ENCODE results near the gene TOR4A.

The TOR4A gene

DNA sequence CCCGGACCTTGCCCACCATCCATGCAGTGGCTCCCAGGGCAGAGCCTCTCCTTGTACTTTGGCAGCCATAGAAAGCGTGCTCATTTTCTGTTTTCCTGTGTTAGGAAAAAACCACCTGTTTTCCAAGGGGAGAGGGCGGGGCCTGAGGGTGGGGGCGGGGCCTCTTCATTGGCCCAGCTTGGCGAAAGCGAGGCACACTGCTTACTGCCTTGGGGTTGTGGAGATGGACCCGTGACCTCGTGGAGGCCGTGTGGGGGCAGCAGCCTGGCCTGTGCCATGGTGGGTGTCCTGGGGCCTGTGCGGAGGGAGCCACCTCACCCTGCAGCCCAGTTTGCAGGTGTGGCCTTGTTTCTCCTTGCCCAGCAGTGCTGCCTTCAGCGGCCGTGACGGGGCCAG lies 4.4 kb upstream of the TOR4A start:
- no peak for DNase-seq (ENCODE audit: low read depth)

DNA sequence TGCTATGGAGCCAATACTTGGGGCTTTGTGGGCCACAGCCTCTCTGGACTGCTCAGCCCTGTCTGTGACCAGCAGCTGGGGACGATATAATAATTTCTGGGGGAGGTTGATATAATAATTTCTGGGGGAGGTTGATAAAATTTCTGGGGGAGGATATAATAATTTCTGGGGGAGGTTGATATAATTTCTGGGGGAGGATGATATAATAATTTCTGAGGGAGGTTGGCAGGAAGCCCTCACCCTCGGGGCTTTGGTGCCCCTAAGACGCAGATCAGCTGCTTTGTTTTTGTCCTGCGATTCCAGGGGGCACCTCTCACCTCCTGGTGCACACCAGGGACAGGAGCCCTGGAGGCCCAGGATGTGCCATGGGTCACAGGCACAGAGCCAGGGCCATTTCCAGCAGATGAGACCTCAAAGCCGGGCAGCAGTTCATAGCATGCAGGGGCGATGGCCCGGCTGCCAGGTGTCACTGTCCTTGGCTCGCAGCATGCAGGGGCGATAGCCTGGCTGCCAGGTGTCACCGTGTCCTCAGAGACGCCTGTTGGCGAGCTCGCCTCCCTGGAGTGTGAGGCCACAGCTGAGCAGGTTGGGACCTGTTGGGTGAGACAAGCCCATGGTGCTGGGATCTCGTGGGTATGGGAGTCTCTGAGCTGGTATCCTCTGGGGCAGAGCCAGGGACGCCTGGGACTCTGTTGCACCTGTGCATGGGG lies 3.8 kb upstream of the TOR4A start:
- no peak for DNase-seq (ENCODE audit: low read depth)

- DNase-seq (ENCODE audit: low read depth): no peak
Observed at GRCh38 chr9:137275203-137275587, 2.3 kb upstream of the TOR4A start.

DNA sequence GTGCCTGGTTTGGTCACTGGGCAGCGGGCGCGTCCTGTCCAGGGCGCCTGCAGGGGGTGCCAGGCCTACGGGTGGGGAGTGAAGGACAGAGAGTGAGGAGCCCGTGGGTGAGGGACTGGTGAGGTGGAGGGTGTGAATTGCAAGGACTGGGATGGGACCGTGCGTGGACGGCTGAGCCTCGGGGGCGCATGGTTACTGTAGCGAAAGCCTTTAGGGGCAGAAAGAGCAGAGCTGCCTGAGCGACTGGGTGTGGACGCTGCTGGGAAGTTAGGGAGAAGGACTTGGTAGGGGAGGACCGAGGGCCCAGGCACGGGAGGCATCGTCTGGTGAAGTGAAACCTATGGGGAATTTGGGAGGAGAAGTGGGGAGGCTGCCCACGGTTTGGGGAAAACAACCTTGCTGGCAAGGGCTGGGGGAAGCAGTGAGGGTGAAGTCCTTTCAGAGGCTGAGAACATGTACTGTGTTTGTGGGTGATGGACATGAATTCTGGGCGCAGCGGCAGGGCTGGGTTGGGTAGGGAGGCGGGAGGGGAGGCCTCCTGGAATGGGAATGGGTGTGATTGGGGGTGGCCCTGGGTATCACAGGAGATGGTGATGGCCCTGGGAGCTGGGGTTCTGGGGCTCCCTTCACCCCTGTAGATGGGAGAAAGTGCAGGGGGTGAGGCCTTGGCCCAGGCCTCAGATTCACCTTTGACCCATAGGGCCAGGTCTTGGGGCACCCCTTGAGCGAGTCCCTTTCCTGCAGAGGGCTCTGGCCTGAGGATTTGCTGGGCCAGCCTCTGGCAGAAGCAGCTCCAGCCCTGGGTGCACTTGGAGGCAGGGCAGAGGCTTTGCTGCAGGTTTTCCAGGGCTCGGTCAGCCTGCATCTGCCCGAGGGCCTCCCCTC lies 1.7 kb upstream of the TOR4A start:
- no peak for DNase-seq (ENCODE audit: low read depth)

DNA sequence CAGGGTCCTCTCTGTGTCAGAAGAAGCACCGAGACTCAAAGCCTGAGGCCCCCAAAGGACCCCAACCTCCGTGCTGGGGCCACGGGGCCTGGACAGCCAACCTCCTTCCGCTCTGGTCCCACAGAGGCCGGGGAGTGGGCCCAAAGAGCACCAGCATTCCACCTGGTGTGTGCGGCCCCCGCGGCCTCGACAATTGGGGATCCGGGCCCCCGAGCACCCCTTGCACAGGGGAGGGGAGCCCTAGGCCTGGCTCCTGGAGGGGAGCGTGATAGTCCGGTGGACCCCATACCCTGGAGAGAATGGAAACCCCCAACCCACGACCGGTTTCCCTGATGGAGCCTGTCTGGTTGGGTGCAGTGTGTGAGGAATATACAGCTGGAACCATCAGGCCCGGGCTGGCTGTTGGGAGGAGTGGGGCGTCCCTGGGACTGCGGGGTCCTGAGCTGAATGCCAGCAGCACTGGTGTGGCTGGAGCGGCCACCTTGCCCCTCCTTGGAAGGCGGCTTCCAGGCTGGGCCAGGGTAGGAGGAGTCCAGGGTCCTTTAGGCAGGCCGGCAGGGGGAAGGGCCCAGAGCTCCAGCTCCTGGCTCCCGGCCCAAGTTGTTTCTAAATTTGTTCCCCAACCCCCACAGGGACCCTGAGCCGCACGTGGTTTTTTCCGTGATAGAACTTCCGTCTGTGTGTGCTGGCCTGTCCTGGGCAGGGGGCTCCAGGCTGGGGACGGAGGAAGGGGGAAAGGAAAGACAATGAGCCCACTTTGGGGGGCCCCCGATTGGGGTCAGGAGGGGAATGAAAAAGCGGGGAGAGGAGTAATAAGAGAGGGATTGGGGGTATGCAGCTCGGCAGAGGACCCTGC lies 825 bp upstream of the TOR4A start:
- DNase-seq (ENCODE audit: low read depth): no peak

DNA sequence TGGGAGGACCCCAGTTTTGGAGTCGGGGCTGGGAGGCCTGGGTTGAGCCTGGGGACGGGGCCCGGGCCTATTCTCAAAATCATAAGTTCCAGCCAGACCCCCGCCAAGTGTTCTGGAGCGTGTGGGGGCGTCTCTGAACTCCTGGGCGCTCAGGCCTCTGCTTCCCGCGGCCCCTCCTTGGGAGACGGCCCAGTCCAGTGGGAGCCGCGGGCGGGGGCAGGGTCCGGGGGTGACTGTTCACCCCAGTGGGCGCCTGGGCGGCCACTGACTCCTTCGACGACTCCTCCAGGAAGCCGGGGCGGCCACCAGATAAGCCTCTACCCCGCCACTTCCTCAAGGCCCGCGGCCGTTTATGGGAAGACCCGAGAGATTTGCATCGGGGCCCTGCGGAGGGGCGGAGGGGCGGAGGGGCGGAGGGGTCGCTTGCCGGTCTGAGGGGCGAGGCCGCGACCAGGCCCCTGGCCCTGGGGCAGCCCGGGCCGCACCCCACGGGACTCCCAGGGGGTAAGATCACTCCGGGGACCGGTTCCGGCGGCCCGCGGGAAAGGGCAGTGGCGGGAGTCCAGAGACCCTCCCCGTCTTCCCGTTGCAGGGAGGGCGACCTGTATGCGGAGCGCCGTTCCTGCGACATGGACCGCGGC lies 655 bp downstream of the TOR4A start:
- no peak for DNase-seq (ENCODE audit: low read depth)

DNA sequence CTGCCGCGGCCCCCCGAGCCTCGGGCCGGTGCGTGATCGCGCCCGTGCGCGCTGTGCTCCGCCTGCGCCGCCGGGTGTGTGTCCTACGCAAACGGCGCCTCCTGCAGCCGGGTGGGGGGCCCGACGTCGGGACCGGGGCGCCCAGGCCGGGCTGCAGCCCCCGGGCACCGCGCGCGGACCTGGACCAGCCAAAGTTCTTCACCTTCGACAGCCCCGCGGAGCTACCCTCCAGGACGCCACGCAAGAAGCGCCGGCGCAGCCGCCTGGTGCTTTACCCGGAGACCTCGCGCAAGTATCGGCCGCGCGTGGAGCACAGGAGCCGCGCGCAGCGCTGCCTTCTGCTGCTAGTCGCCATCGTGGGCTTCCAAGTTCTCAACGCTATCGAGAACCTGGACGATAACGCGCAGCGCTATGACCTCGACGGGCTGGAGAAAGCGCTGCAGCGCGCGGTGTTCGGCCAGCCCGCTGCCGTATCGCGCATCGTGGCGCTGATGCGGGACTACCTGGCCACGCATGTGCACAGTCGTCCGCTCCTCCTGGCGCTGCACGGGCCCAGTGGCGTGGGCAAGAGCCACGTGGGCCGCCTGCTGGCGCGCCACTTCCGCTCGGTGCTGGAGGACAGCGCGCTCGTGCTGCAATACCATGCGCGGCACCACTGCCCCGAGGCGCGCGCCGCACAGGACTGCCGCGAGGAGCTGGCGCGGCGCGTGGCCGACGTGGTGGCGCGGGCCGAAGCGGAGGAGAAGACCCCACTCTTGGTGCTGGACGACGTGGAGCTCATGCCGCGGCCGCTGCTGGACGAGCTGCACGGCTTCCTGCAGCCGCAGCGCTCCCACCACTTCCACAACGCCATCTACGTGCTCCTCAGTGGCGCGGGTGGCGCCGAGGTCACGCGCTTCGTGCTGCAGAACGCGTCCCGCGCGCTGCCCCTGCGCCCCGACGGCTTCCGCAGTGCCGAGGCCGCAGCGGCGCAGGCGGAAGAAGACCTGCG lies 1.5 kb downstream of the TOR4A start:
- DNase-seq (ENCODE audit: low read depth): no peak

GRCh38 chr9:137279741-137280473 lies 2.4 kb downstream of the TOR4A start:
- no peak for DNase-seq (ENCODE audit: low read depth)

GRCh38 chr9:137280474-137281344 lies 3.2 kb downstream of the TOR4A start:
- no peak for DNase-seq (ENCODE audit: low read depth)

DNA sequence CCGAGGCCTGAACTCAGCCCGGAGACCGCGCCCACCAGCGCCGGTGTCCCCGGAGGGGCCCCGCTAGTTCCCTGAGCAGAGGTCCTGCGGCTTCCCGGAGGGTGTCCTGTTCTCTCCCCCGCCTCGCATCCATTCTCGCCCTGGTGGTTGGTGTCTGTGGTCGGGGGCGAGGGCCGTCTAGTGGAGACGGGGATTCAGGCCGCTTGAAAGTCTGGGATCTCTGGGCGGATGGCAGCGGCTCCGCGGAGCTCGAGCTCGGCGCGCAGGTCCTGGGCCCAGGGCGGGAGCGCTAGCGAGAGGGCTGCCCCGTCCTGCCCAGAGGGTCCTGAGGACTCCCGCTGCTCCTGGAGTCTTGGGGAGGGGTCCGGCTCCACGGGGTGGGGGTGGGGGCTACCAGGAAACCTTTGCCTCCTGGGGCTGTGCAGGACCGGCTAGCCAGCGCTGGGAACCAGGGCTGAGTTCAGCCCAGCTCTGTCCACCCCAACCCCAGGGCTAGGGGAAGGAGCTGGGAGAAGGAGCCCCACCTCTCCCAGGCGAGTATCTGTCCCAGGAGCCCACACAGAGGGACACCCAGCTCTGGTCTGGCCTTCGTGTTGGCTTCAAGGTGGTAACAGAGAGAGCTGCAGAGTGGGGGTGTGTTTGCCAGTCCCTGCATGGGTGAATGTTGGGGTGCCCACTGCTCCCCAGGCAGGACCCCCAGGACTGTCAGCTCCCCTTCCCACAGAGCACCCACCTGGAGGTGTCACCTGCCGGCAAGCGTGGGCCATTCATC lies 4.0 kb downstream of the TOR4A start:
- DNase-seq (ENCODE audit: low read depth): no peak

DNA sequence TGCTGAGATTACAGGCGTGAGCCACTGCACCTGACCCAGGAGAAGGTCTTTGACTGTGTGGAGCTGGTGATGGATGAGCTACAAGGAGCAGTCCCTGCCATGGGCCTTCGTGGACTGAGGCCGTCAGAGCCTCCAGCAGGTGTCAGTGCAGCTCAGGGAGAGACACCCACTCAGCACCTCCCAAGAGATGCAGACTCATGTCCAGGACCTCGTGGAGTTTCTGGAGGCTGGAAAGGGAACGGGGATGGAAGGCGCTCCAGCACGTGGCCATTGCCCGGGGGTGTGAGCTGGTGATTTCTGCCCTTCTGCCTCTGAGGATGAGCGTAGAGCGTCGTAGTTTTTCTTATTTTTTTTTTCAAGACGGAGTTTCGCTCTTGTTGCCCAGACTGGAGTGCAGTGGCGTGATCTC lies 9.5 kb downstream of the TOR4A start:
- DNase-seq (ENCODE audit: low read depth): no peak

- no peak for DNase-seq (ENCODE audit: low read depth)
Observed at GRCh38 chr9:137293094-137293481, 15.6 kb downstream of the TOR4A start.

DNA sequence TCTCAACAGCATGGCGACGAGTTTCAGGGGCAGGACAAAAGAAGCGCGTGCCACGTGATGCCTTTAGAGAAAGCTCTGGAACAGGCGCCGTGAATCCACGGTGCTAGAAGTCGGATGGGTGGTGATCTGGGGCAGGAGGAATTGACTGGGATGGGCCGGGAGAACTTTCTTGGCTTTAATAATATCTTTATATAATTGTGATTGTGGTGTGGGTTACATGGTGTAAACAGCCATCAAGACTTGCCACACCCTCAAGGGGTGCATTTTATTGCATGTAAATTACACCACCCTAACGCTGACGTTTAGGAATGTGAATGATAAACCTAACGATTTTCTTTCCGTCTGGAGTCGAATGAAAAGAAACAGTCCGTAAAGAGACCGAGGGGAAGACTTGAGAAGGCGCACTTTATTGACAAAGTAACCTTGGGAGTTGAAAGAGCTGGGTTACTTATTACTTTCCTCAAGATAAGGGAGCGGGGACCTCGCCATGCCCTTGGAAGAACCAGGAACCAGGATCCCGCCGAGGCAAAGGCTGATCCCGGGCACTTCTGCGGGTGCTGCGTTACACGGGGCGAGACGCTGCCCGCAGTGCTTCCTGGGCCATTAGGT lies 16.1 kb downstream of the TOR4A start:
- DNase-seq (ENCODE audit: low read depth): no peak

DNA sequence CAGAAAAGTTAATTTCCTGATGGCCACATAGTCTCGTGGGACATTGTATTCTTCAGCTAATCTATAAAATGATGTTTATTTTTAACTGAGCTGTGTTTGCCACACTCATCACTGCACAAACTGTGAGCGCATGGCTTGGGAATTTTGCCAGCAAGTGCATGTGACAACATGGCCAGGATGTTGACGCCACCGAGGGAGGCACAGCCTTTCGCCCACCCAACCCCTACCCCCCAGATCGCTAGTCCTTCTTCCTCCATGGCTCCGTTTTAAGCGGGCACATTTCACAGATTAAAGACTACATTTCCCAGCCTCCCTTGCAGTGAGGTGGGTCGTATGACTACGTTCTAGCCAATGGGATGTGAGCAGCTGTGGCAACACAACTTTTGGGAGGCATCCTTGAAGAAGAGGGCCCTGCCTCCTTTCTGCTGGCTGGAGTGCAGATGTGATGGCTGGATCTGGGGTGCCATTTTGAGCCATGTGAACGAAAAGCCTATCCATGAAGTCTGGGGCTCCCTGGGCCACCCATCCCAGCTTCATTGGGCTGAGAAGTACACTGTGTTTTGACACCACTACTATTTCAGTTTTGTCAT lies 16.7 kb downstream of the TOR4A start:
- DNase-seq (ENCODE audit: low read depth): no peak

DNA sequence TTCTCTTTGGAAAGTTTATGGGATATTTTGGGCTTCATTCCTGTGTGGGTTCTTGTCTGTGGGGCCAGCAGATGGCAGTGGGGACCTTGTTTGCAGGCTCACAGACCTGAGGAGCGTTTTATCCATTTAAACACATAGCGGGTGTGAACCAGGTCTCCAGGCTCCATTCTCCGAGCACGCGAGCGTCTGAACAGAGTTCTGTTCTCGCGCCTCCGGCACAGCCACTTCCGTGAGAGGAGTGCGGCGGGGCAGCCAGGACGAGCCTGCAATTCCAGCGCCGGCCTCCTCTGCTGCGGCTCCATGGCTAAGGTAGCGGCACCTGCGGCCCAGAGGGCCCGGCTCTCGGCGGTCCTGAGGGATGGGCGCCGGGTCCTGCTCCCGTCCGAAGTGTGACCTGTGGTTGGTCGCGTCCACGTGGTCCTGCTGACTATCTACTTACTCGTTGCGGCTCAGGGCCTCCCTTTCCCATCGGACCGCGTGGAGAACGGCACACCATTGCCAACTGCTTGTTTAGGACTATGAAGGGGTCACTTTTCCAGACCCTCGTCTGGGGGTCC lies 17.2 kb downstream of the TOR4A start:
- no peak for DNase-seq (ENCODE audit: low read depth)

- DNase-seq (ENCODE audit: low read depth): no peak
Observed at GRCh38 chr9:137295238-137295811, 17.8 kb downstream of the TOR4A start.
